ENCODE measurements around the gene THOC6.

The THOC6 gene

DNA sequence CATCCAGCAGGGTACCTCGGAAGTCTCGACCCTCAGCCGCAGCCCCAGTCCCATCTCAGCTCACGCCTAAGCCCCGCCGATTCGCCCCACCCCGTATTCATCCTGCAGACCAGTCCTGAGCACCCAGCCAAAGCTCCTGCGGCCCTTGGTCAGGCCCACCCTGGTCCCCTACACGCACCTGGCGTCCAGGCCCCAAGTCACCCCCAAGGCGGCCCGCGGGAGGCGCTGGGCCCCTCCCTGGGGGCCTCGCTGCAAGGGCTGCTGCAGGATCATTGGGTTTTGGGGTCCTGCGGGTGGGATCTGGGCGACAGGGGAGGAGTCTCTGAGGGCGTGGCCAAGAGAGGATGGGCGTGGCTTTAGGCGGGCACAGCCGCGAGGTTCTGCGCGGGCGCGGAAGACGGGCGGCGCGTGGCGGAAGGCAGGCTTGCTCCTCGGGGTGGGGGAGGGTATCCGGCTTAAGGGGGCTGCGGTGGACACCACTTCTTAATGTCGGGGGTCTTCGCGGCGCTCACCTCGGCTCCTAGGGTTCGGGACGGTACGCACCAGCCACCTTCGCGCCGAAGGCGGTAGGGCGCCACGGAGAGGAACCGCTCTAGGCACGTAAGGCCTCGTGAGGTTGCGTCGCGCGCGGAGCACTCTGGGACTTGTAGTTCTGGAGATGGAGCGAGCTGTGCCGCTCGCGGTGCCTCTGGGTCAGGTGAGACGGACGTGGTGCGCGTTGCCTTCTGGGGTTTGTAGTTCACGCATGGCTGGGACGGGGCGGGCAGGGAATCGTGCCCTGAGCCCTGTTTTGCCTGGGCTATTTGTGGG, at the start of gene THOC6, which contains the start of gene HCFC1R1:
Gene THOC6, plus strand, starts transcription at position 367 of the 810 bp plus-strand sequence. Its CDS starts 292 bp downstream, at position 659.
Gene HCFC1R1, minus strand, starts transcription at position 274 of the 810 bp plus-strand sequence. Its CDS starts 1 bp downstream, at position 273.
- peak; percentile 64 for ATAC-seq
- TF ChIP-seq OSR1 (CRISPR knock-in tag; IDR thresholded peaks at IDR 0.05): no peak
- TF ChIP-seq, protein P1, sequence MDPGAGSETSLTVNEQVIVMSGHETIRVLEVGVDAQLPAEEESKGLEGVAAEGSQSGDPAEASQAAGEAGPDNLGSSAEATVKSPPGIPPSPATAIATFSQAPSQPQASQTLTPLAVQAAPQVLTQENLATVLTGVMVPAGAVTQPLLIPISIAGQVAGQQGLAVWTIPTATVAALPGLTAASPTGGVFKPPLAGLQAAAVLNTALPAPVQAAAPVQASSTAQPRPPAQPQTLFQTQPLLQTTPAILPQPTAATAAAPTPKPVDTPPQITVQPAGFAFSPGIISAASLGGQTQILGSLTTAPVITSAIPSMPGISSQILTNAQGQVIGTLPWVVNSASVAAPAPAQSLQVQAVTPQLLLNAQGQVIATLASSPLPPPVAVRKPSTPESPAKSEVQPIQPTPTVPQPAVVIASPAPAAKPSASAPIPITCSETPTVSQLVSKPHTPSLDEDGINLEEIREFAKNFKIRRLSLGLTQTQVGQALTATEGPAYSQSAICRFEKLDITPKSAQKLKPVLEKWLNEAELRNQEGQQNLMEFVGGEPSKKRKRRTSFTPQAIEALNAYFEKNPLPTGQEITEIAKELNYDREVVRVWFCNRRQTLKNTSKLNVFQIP (CRISPR knock-in tag; IDR thresholded peaks at IDR 0.05; ENCODE audit: borderline replicate concordance, low read depth): 0 out of 2 replicates have a peak, but pooled peaks have one; percentile 28
- TF ChIP-seq, protein P2, sequence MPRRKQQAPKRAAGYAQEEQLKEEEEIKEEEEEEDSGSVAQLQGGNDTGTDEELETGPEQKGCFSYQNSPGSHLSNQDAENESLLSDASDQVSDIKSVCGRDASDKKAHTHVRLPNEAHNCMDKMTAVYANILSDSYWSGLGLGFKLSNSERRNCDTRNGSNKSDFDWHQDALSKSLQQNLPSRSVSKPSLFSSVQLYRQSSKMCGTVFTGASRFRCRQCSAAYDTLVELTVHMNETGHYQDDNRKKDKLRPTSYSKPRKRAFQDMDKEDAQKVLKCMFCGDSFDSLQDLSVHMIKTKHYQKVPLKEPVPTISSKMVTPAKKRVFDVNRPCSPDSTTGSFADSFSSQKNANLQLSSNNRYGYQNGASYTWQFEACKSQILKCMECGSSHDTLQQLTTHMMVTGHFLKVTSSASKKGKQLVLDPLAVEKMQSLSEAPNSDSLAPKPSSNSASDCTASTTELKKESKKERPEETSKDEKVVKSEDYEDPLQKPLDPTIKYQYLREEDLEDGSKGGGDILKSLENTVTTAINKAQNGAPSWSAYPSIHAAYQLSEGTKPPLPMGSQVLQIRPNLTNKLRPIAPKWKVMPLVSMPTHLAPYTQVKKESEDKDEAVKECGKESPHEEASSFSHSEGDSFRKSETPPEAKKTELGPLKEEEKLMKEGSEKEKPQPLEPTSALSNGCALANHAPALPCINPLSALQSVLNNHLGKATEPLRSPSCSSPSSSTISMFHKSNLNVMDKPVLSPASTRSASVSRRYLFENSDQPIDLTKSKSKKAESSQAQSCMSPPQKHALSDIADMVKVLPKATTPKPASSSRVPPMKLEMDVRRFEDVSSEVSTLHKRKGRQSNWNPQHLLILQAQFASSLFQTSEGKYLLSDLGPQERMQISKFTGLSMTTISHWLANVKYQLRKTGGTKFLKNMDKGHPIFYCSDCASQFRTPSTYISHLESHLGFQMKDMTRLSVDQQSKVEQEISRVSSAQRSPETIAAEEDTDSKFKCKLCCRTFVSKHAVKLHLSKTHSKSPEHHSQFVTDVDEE (CRISPR knock-in tag; IDR thresholded peaks at IDR 0.05): peak; percentile 19; the same call in 1 of the 2 replicates
- peak; percentile 98 for TF ChIP-seq GLIS3 (CRISPR knock-in tag; IDR thresholded peaks at IDR 0.05)
- peak; percentile 75; the same call in 1 of the 2 replicates for TF ChIP-seq CSDC2 (CRISPR knock-in tag; IDR thresholded peaks at IDR 0.05)
- TF ChIP-seq BACH2 (CRISPR knock-in tag; IDR thresholded peaks at IDR 0.05; ENCODE audit: borderline replicate concordance): no peak
- TF ChIP-seq, protein P3, sequence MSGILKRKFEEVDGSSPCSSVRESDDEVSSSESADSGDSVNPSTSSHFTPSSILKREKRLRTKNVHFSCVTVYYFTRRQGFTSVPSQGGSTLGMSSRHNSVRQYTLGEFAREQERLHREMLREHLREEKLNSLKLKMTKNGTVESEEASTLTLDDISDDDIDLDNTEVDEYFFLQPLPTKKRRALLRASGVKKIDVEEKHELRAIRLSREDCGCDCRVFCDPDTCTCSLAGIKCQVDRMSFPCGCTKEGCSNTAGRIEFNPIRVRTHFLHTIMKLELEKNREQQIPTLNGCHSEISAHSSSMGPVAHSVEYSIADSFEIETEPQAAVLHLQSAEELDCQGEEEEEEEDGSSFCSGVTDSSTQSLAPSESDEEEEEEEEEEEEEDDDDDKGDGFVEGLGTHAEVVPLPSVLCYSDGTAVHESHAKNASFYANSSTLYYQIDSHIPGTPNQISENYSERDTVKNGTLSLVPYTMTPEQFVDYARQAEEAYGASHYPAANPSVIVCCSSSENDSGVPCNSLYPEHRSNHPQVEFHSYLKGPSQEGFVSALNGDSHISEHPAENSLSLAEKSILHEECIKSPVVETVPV (CRISPR knock-in tag; IDR thresholded peaks at IDR 0.05): 0 out of 2 replicates have a peak, but pooled peaks have one; percentile 49
- 0 out of 2 replicates have a peak, but pooled peaks have one; percentile 4 for TF ChIP-seq ZFP30 (CRISPR knock-in tag; IDR thresholded peaks at IDR 0.05)
- TF ChIP-seq ZNF70 (CRISPR knock-in tag; IDR thresholded peaks at IDR 0.05): no peak
- TF ChIP-seq ZNF8 (CRISPR knock-in tag; IDR thresholded peaks at IDR 0.05): peak; percentile 8; the same call in 1 of the 2 replicates
- TF ChIP-seq ARNTL (CRISPR knock-in tag; IDR thresholded peaks at IDR 0.05; ENCODE audit: borderline replicate concordance, low read depth): no peak
- TF ChIP-seq ZC3H10 (CRISPR knock-in tag; IDR thresholded peaks at IDR 0.05): no peak
- TF ChIP-seq, protein P4, sequence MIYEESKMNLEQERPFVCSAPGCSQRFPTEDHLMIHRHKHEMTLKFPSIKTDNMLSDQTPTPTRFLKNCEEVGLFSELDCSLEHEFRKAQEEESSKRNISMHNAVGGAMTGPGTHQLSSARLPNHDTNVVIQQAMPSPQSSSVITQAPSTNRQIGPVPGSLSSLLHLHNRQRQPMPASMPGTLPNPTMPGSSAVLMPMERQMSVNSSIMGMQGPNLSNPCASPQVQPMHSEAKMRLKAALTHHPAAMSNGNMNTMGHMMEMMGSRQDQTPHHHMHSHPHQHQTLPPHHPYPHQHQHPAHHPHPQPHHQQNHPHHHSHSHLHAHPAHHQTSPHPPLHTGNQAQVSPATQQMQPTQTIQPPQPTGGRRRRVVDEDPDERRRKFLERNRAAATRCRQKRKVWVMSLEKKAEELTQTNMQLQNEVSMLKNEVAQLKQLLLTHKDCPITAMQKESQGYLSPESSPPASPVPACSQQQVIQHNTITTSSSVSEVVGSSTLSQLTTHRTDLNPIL (CRISPR knock-in tag; IDR thresholded peaks at IDR 0.05; ENCODE audit: low read depth): peak; percentile 59
- peak; percentile 31; the same call in 1 of the 2 replicates for TF ChIP-seq ESRRG (CRISPR knock-in tag; IDR thresholded peaks at IDR 0.05)
- TF ChIP-seq TCF4 (CRISPR knock-in tag; IDR thresholded peaks at IDR 0.05; ENCODE audit: borderline replicate concordance): no peak; the same call in 1 of the 2 replicates
- TF ChIP-seq PPARA (CRISPR knock-in tag; IDR thresholded peaks at IDR 0.05; ENCODE audit: borderline replicate concordance): no peak
- TF ChIP-seq ISL1 (CRISPR knock-in tag; IDR thresholded peaks at IDR 0.05): no peak
- TF ChIP-seq, protein P5, sequence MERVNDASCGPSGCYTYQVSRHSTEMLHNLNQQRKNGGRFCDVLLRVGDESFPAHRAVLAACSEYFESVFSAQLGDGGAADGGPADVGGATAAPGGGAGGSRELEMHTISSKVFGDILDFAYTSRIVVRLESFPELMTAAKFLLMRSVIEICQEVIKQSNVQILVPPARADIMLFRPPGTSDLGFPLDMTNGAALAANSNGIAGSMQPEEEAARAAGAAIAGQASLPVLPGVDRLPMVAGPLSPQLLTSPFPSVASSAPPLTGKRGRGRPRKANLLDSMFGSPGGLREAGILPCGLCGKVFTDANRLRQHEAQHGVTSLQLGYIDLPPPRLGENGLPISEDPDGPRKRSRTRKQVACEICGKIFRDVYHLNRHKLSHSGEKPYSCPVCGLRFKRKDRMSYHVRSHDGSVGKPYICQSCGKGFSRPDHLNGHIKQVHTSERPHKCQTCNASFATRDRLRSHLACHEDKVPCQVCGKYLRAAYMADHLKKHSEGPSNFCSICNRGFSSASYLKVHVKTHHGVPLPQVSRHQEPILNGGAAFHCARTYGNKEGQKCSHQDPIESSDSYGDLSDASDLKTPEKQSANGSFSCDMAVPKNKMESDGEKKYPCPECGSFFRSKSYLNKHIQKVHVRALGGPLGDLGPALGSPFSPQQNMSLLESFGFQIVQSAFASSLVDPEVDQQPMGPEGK (CRISPR knock-in tag; IDR thresholded peaks at IDR 0.05; ENCODE audit: borderline replicate concordance): peak; percentile 92
- no peak for TF ChIP-seq RARB (CRISPR knock-in tag; IDR thresholded peaks at IDR 0.05)
- peak; percentile 49; the same call in 1 of the 2 replicates for TF ChIP-seq TOX (CRISPR knock-in tag; IDR thresholded peaks at IDR 0.05; ENCODE audit: borderline replicate concordance)
- TF ChIP-seq ZFP3 (CRISPR knock-in tag; IDR thresholded peaks at IDR 0.05): no peak
- 0 out of 2 replicates have a peak, but pooled peaks have one; percentile 20 for TF ChIP-seq ZNF565 (CRISPR knock-in tag; conservative IDR thresholded peaks at IDR 0.05; ENCODE audit: low read depth)
- TF ChIP-seq SNAI2 (CRISPR knock-in tag; IDR thresholded peaks at IDR 0.05): peak; percentile 67; the same call in 1 of the 2 replicates
